PC-3 (cell line): ENCODE results near the gene ZNF318. TPM values are rescaled to one million over a fixed set of nuclear protein-coding genes. Genes with fewer than 3 reads are reported as not detected.
A peak's percentile ranks its signal among the peaks of the same experiment; 100 is the strongest.
"Not testable (repeated sequence)": the region's sequence is repeated elsewhere in the genome, so short reads cannot be mapped to it uniquely, and the experiment has no call there.

Experiments
- ATAC-seq: fragments of 200-7000 bp; cut with Tn5 transposase; 2 replicates; pipeline ENCODE4 v1.9.1; 2020; ENCODE audit warnings: mild to moderate bottlenecking, moderate library complexity
- BruUV-seq: library from RNA; stranded (reverse); fragments of 400-500 nt; replicated peaks from 2 replicates; lab custom pipeline; 2021; lab: Mats Ljungman, UMichigan
- CTCF ChIA-PET: fragments of 300-600 bp; sonication (Branson Sonifier 250); formaldehyde crosslinking; loops from one replicate; lab custom pipeline; 2022; ENCODE audit warnings: antibody characterized with exemption; lab: Charles Lee
- POLR2A ChIA-PET: fragments of 300-600 bp; sonication (Branson Sonifier 250); formaldehyde crosslinking; loops from one replicate; lab custom pipeline; 2022; ENCODE audit warnings: antibody characterized with exemption; ENCODE audit not compliant: unreplicated experiment; lab: Charles Lee
- DNase-seq: peaks from one replicate; pipeline ENCODE4 v3.0.0-alpha.2; 2015
- H2AFZ ChIP-seq: fragments of 300-600 bp; sonication (generic); 2 replicates; pipeline ENCODE4 v1.6.0; 2016; ENCODE audit warnings: antibody characterized with exemption, low read length
- H3F3A ChIP-seq: fragments of 300-600 bp; sonication (generic); one replicate; pipeline ENCODE4 v1.6.0; 2017; ENCODE audit warnings: antibody characterized with exemption, low read length, control low read depth, mild to moderate bottlenecking; ENCODE audit not compliant: unreplicated experiment
- H3K27ac ChIP-seq: fragments of 300-600 bp; sonication (generic); 2 replicates; pipeline ENCODE4 v1.5.1; 2016; ENCODE audit warnings: mild to moderate bottlenecking, low read length
- H3K27me3 ChIP-seq: fragments of 300-600 bp; sonication (generic); 2 replicates; pipeline ENCODE4 v1.6.1; 2016; ENCODE audit warnings: low read length, mixed read lengths
- H3K36me3 ChIP-seq: fragments of 300-600 bp; sonication (generic); 2 replicates; pipeline ENCODE4 v1.6.1; 2016; ENCODE audit warnings: low read depth, mixed run types, low read length, mixed read lengths
- H3K4me1 ChIP-seq: fragments of 300-600 bp; sonication (generic); 2 replicates; pipeline ENCODE4 v1.5.1; 2016; ENCODE audit warnings: low read length; ENCODE audit not compliant: insufficient read depth
- H3K4me2 ChIP-seq: fragments of 300-600 bp; sonication (generic); 2 replicates; pipeline ENCODE4 v1.6.0; 2016; ENCODE audit warnings: low read length
- H3K4me3 ChIP-seq: fragments of 300-600 bp; sonication (generic); 2 replicates; pipeline ENCODE4 v1.5.1; 2016; ENCODE audit warnings: mild to moderate bottlenecking, low read length, mixed read lengths
- H3K79me2 ChIP-seq: fragments of 300-600 bp; sonication (generic); 2 replicates; pipeline ENCODE4 v1.6.1; 2017; ENCODE audit warnings: low read length, mixed read lengths
- H3K9ac ChIP-seq: fragments of 300-600 bp; sonication (generic); 2 replicates; pipeline ENCODE4 v1.6.0; 2016; ENCODE audit warnings: mild to moderate bottlenecking, low read length
- H3K9me2 ChIP-seq: fragments of 300-600 bp; sonication (generic); replicated peaks from 2 replicates; pipeline ENCODE4 v1.6.1; 2016; ENCODE audit warnings: mixed run types, low read length, mixed read lengths
- H3K9me3 ChIP-seq: fragments of 300-600 bp; sonication (generic); 2 replicates; pipeline ENCODE4 v1.6.1; 2016; ENCODE audit warnings: low read length, mixed read lengths
- H4K20me1 ChIP-seq: fragments of 300-600 bp; sonication (generic); 2 replicates; pipeline ENCODE4 v1.6.1; 2016; ENCODE audit warnings: low read length, mixed read lengths
- CTCF ChIP-seq: fragments of 300-600 bp; sonication (generic); conservative IDR thresholded peaks from 2 replicates; pipeline ENCODE4 v1.5.1; 2017; ENCODE audit warnings: antibody characterized with exemption, low read depth, mild to moderate bottlenecking, low read length
- EZH2 ChIP-seq: fragments of 300-600 bp; sonication (generic); IDR thresholded peaks from one replicate; pipeline ENCODE4 v1.6.1; 2017; ENCODE audit warnings: antibody characterized with exemption, mild to moderate bottlenecking, low read length; ENCODE audit not compliant: unreplicated experiment
- EZH2phosphoT487 ChIP-seq: fragments of 300-600 bp; sonication (generic); IDR thresholded peaks from 2 replicates; pipeline ENCODE4 v1.6.1; 2018; ENCODE audit warnings: mild to moderate bottlenecking, antibody characterized with exemption, low read length, borderline replicate concordance
- intact Hi-C: fragments of 100-400 bp; cut with micrococcal nuclease; formaldehyde crosslinking; loops from 2 replicates; pipeline ENCODE4 v1.9.0; 2023
- total RNA-seq: library from RNA; depleted of rRNA; stranded (reverse); fragments of >200 nt; gene quantifications from 2 replicates; pipeline ENCODE4 v1.2.3, GENCODE V29; 2014

Gene ZNF318
- total RNA-seq, 1 experiment from 2014 or later, result 8.2 TPM

DNA sequence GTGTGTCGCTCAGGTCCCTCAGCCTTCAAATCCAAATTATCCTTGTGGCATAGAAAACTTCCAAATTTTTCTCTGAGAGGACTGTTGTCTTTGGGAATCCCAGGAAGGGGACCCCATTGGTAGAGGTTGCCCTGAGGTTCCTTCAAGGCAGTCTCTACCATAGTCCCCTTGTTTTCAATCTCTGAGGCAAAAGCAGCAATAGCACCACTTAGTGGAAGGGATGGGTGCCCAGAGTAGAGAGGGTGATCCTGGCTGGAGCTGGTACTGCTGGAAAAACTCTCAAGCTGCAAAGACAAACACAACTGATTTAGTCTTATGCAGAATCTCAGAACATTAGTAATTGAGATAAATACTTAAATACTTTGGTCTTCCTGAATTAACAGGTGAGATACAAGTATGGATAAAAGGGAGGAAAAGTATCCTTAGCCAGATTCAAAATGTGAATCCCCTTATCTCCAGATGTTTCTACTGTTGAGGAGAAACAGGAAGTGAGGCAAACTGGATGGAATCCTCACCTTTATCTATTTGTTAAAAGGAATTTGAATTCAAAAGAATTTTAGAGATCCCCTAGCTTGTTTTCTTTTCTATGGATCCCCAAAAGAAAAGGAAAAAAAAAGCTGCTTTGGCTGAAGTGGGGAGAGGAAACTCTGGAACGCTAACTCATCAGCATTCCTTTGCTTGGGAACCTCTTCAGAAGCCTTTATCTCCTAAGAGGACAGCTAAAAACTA lies 13.4 kb downstream of the ZNF318 start:
- H3K9ac ChIP-seq, result no peak overlapping the region
- POLR2A ChIA-PET, result no interaction called here
- CTCF ChIA-PET, result interaction anchor here (0.7 to 1.3 kb wide), 2 partner anchors 48 to 121 kb away, joined by 4 read pairs; no protein-coding TSS in a partner anchor
- H3K4me3 ChIP-seq, result no peak overlapping the region
- H3K27ac ChIP-seq, result no peak overlapping the region
- no peaks in the 10 kb centered on the region for H3F3A ChIP-seq
- H3K36me3 ChIP-seq, result peaks cover 30% of the 10 kb centered on the region; the same call in 1 of the 2 replicates
- intact Hi-C loops, result no loop called here
- DNase-seq, result peak; percentile 15
- TF ChIP-seq CTCF, result peak; percentile 52
- TF ChIP-seq EZH2, result no peak
- BruUV-seq, result no TSS peak
- H3K4me2 ChIP-seq, result no peak overlapping the region
- no peaks in the 10 kb centered on the region for H3K9me3 ChIP-seq
- no peaks in the 10 kb centered on the region for H3K9me2 ChIP-seq
- no peaks in the 10 kb centered on the region for H3K4me1 ChIP-seq
- peak; percentile 46; the same call in 1 of the 2 replicates for ATAC-seq
- H3K27me3 ChIP-seq, result no peaks in the 10 kb centered on the region
- H3K79me2 ChIP-seq, result no peaks in the 10 kb centered on the region
- no peak overlapping the region for H2AFZ ChIP-seq
- no peaks in the 10 kb centered on the region for H4K20me1 ChIP-seq

DNA sequence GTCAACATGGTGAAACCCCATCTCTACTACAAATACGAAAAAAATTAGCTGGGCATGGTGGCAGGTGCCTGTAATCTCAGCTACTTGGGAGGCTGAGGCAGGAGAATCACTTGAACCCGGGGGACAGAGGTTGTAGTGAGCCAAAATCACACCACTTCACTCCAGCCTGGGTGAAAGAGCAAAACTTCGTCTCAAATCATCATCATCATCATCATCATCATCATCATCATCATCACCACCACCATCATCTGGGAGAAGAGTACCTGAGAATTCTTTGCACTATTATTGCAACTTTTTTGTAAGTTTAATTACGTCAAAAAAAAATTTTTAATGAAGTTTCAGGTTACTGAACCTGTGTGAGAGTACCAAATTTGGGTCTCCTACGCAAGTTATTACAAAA lies 17.5 kb downstream of the ZNF318 start:
- DNase-seq, ATAC-seq, BruUV-seq, H4K20me1 ChIP-seq, intact Hi-C loops, H3K9me3 ChIP-seq, H2AFZ ChIP-seq, H3K4me2 ChIP-seq, H3K27me3 ChIP-seq, CTCF ChIA-PET, H3K9ac ChIP-seq, H3K27ac ChIP-seq, POLR2A ChIA-PET, H3K9me2 ChIP-seq, H3K79me2 ChIP-seq, H3K4me1 ChIP-seq, H3F3A ChIP-seq, H3K4me3 ChIP-seq: not testable (repeated sequence)
- peaks cover 17% of the 10 kb centered on the region; the same call in 1 of the 2 replicates for H3K36me3 ChIP-seq

DNA sequence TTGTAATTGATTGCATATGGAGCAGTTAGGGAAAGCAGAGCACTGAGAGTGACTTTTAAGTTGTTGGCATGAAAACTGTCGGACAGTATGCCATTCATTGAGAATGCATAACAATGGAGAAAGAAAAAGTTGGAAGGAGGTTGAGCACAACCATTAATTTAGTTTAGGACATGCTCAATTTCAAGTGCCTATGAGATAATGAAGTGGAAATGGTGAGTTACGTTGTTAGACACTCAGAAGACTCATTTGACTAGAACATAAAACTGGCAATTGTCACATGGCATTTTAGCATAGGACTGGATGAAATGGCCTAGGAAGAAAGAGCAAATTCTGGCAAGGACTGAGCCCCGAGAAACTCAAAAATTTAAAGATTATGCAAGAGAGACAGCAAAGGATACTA lies 22.0 kb downstream of the ZNF318 start:
- H3F3A ChIP-seq, result no peaks in the 10 kb centered on the region
- H3K9ac ChIP-seq, result no peak overlapping the region
- H3K27ac ChIP-seq, result no peak overlapping the region
- no peaks in the 10 kb centered on the region for H3K79me2 ChIP-seq
- ChIA-PET CTCF (no interaction called here), POLR2A (no interaction called here)
- H3K4me1 ChIP-seq, result no peaks in the 10 kb centered on the region
- no peak overlapping the region for H2AFZ ChIP-seq
- no peak overlapping the region for H3K4me2 ChIP-seq
- intact Hi-C loops, result no loop called here
- no TSS peak for BruUV-seq
- DNase-seq (no peak), ATAC-seq (no peak)
- H3K4me3 ChIP-seq, result no peak overlapping the region
- peaks cover 13% of the 10 kb centered on the region; the same call in 1 of the 2 replicates for H3K36me3 ChIP-seq
- H3K9me3 ChIP-seq, result no peaks in the 10 kb centered on the region
- no peaks in the 10 kb centered on the region for H4K20me1 ChIP-seq
- no peaks in the 10 kb centered on the region for H3K9me2 ChIP-seq
- no peak for TF ChIP-seq EZH2
- TF ChIP-seq CTCF, result no peak
- no peak for TF ChIP-seq EZH2phosphoT487
- no peaks in the 10 kb centered on the region for H3K27me3 ChIP-seq
